COR-L47 (cell line): Measurements from ENCODE around the gene GUCA1A.
"Not testable (repeated sequence)": the region's sequence is repeated elsewhere in the genome, so short reads cannot be mapped to it uniquely, and the experiment has no call there.

Experiments used
- DNase-seq: peaks from one replicate; lab custom pipeline; 2025; lab: John Stamatoyannopoulos, UW

GUCA1A gene

DNA sequence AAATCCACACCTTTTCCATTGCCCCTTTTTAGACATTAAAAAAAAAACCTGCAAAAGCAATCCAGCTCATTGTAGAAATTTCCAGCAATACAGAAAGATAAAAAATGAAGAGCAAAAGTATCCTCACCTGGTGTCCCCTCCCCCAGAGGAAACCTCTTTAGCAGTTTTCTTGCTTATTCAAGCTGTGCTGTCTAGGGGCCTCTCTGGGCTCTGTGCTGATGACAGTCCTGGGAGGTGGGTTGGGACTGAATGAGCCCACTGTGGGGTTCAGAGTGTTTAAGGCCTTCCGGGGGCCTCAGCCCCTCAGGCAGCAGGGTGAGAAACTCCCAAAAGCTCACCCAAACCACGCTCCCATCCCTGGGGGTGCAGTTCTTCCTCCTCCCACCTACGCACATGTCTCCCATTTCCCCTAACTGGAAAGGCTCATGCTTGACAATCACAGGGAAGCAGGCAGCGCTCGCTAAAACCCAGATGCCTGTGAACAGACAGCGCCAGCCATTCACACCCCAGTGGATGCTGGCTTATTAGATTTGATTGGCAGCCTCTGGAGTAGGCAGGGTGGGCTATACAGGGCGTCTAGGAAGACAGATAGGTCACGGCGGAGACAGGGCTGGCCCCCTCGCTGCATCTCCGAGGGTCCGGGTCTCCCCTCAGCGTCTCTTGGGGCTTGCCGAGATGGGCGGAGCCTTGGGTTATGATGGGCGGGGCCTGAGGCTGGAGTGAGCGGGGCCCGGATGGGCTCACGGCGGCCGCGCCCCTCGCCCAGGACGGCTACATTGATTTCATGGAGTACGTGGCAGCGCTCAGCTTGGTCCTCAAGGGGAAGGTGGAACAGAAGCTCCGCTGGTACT lies 4.6 kb downstream of the GUCA1A start:
- DNase-seq = no peak

DNA sequence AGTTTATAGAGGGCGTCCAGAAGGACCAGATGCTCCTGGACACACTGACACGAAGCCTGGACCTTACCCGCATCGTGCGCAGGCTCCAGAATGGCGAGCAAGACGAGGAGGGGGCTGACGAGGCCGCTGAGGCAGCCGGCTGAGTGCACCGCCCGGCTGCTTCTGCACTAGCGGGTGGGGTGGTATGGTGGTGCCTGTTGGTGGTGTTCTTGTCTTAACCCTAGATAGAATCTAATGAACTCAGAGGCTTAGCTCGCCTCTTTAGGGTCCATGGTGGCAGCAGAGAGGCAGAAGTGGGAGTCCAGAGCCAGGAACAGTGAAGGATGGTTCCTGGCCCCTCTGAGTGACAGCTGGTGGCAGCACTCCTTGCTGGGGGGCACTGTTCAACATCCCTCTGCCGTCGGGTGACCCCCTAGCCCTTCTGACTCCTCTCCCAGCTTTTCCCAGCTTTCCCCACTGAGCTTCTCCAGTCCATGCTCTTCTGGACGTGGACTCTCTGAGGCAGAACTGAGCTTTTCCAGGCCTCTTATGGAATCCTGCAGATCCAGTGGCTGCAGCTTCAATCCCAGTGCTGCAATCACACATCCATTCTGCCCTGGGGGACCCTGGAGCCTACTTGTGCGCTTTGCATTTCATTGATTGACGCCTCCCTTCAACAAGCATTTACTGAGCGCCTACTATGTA lies 6.2 kb downstream of the GUCA1A start:
- no peak for DNase-seq

DNA sequence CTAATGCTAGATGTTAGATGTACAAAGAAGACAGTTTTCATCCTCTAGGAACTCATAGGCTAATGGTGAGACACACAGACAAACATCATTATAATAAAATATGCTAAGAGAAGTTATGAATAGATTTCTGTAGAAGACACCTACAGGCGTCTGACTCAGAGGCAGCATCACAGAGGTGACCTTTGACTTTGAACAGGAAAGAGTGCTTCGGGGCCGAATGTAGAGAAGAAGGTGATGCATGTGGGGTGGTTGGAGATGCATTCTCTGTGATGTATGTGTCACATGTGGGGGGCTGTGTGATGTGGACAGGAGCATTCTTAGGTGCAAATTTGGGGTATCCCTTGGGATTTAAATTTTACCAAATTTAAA lies 6.8 kb downstream of the GUCA1A start:
- no peak for DNase-seq

DNA sequence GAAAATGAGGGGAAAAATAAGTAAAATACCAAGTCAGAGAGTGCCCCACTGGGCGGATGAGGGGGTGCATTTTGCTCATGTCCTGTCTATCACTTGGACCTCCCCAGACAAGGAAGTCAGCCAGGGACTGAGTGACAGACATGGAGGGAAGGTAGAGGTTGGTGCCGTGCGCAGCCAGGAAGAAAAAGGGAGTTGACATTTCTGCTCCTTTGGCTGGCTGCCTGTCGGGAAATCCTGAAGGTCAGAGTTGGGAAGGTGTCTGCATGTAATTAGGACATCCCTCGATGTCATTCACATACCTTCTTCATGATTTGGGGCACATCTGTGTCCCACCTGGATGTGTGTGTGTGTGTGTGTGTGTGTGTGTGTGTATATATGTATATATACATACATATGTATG lies 8.9 kb downstream of the GUCA1A start:
- DNase-seq = no peak

DNA sequence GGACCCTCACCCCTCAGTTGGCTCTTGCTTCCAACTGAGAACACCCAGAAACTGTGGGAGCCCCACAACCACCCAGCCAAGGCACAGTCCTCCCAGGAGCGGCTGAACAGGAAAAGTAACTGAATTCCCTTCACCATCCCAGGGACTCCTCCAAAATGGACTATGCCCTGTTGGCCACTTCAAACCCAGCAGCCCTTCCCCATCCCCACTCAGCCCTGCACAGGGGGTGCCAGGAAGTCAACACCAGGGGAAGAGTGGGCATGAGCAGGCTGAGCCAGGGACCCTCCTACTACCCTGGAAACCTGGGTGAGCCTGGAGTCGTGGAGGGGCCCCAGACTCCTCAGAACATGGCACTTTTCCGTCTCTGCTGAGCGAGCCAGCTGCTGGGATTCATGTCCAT lies 11.3 kb downstream of the GUCA1A start:
- no peak for DNase-seq

DNA sequence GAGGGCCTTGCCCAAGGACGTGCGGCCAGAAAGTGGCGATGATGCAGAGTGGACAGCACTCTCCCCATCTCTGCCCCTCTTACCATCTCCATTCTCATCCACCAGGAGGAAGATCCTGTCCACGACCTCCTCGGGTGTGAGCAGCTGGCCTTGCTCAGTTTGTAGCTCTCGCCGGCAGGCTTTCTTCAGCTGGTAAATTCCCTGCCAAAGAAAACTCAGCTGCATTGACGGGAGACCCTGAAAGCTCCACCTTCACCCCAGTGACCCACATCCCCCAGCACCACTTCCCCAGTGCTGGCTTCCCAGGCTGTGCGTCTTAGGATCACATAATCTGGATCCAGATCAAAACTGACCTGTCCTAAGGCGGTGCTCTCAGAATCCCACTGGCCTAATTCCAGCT lies 12.4 kb downstream of the GUCA1A start:
- DNase-seq = no peak

DNA sequence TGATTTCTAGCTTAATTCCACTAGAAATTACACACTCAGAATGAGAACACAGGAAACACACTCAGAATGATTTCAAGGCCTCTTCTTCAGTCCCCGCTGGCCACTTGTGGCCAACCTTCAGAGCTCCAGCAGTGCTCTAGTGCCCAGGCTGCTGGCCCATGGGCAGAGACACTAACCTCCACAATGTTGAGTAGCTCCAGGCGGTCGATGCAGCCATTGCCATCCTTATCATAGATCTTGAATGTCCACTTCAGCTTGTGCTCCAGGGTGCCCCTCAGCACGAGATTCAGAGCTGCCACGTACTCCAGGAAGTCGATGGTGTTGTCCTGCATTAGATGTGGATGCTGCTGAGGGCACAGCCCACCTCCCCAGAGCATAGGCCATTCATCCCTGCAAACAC lies 15.2 kb downstream of the GUCA1A start:
- no peak for DNase-seq

DNA sequence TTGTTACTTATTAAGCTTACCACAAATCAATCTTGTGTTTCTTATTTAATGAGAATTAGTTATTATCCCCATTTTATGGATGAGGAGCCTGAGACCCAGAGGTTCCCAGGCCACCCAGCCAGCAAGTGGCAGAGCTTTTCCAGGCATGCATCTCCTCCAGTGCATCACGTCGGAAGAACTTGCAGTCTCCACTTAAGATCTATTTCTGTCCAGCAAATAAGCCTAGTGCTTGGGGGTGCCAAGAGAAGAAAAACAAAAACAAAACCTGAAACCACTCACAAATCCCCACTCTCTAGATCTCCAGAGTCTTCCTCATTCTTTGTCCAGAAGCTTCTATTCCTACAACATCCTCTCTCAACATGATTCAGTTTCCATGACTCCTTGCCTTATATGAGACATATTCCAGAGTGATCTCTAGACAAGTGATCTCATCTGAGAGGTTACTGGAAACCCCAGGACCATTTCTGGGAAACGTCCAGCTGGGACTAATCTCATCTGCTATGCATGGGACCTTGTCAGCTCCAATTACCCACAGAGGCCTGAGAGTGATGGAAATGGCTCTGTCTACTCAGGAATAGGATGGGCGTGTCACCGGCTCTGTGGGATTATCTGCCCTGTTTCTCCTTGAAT lies 17.5 kb downstream of the GUCA1A start:
- no peak for DNase-seq

DNA sequence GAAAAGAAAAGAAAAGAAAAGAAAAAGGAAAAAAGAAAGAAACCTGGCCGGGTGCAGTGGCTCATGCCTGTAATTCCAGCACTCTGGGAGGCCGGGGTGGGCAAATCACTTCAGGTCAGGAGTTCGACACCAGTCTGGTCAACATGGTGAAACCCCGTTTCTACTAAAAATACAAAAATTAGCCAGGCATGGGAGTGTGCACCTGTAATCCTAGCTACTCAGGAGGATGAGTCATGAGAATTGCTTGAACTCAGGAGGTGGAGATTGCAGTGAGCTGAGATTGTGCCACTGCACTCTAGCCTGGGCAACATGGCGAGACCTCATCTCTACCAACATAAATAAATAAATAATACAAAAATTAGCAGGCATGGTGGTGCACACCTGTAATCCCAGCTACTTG lies 19.2 kb downstream of the GUCA1A start:
- not testable (repeated sequence) for DNase-seq

DNA sequence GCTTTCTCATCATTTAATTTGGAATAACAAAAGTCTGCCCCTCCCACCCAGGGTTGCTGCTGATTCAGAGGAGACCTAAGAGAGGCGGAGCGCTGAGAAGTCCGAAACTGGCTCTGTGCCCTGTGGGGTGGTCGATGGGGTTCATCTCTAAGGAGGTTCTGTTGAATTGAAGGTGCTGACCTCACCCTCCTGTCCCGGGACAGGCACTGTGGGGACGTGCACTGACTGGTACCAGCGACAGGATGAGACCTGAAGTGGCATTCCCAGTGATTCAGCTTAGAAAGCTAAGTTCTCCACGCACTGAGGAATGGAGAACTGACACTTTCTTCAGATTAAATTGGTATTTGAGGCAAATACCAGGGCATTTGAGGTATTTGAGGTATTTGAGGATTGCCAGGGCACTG lies 20.3 kb downstream of the GUCA1A start:
- no peak for DNase-seq

DNA sequence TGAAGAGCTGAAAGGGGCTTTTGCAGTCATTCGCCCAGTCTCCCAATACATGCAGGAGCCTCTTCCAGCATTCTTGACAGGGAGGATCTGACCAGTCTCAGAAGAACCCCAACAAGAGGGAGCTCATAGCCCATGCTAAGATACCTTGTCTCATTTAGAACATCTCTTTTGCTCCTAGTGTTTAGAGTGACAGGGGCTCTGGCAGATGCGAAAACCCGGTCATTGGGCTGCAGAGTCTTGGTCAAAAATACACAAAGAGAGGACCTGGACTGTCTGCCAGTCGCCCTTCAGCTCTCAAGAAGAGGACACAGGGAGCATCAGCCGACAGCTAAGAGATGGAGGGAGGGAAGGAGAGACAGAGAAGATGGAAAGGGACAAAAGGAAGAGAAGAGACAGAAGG lies 20.9 kb downstream of the GUCA1A start:
- no peak for DNase-seq

DNA sequence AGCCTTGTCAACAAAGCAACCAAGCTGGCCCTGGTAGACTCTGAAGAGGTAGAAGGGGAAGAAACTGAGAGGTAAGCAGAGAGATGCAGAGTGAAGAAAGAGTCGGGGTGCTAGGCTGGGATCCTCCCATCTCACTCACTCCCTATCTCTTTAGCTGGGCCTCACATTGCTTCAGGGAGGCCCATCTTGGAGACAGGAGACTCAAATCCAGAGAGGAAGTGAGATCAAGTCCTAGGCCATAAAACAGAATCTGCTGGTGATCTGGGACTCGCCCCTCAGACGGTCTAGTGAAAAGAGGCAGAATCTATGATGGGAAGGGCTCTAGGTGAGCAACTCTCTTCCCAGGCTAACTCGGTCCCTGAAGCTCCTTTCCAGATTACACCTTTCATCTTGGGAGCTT lies 22.3 kb downstream of the GUCA1A start:
- no peak for DNase-seq

DNA sequence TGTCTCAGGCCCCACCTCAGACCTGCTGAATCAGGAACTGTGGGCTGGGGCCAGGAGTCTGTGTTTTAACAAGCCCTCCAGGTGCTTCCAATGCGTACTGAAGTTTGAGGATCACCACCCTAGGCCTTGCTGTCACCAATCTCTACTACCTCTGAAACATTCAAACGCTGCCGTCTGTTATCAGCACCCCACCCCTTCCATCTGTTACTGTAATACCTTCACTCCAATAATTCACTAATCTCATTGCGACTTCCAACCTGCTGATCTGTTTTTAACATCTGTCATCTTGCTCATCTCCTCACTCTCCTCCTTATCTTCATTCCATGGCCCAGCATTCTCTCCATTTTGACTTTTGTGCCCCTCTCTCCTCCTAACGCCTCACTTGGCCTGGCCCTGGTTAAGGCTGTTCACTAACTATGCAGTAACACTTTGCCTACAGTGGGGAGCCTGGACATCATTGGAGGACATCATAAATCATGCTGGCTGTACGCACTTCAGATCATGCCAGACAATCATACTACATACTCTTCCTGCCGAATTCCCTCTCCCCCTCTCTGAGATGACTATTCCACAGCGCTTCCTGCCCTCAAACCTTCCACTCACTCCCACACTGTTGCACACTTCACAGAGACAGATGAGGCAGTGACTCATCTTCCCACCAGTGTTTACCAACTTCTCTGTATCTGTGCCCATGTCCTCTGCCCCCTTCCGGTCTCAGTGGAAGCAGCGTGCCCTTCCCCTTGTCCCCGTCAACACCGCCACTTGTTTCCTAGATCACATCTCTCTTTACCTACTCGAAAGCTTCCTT lies 24.6 kb downstream of the GUCA1A start:
- DNase-seq = no peak

DNA sequence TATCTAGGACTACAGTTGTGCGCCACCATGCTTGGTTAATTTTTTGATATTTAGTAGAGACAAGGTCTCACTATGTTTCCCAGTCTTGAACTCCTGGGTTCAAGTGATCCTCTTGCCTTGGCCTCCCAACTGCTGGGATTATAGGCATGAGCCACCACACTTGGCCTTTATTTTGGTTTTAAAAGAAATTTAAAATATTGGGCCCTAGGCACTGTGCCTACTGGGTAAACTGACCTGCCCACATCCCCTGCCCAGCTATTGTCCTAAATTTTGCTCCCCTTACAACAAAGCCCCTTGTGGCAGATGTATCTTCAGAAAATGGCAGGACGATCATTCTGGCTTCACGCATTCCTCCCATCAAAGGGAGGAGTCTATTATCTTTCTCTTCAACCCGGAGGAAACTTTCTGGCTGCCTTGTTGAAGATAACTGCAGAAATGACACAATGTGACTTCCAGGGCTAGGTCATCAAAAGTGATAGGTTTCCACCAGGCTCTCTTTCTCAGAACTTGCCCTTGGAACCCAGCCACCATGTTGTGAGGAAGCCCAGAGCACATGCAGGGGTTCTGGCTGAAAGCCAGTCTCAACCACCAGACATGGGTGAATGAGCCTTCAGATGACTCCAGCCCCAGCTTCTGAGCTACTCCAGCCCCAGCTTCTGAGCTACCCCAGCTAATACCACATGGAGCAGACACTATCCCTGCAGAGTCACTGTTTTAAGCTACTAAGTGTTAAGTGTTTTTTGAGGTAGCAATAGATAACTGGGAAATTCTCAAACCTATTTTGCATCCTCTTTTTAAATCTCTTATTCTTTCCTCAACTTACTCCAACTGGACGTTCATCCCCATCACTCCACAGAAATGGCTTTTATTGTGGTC lies 26.2 kb downstream of the GUCA1A start:
- no peak for DNase-seq

DNA sequence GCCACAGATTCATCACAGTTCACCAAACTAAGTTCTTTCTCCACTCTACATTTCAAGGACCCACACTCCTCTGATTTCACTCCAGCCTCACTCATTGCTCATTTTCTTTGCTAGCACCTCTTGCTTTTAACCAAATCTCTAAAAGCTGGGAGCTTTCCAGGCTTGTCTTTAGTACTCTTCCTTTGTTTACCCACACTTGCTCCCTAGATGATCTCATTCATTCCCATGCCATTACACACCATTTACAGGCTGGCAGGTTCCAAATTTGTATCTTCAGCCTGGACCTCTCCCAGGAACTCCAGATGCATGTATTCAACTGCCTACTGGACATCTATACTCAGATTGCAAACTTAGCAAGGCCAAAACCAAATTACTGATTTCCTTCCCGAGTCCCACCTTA lies 26.9 kb downstream of the GUCA1A start:
- no peak for DNase-seq

DNA sequence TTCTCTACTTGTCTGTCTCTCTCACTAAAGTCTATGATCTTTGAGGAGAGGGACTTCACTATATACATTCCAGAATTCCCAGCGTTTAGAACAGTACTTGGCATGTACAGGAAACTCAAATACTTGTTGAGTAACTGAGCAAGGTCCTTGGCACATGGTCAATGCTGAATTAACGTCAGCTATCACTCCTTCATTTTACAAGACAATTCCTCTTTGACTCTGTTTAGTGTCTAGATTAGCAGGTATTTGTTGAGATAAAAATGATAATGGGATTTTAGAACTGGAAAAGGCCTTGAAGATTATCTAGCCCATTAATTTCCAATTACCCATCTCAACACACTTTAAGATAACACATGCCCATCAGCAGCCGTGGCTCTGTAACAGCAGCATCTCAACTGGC lies 28.2 kb downstream of the GUCA1A start:
- DNase-seq = no peak

DNA sequence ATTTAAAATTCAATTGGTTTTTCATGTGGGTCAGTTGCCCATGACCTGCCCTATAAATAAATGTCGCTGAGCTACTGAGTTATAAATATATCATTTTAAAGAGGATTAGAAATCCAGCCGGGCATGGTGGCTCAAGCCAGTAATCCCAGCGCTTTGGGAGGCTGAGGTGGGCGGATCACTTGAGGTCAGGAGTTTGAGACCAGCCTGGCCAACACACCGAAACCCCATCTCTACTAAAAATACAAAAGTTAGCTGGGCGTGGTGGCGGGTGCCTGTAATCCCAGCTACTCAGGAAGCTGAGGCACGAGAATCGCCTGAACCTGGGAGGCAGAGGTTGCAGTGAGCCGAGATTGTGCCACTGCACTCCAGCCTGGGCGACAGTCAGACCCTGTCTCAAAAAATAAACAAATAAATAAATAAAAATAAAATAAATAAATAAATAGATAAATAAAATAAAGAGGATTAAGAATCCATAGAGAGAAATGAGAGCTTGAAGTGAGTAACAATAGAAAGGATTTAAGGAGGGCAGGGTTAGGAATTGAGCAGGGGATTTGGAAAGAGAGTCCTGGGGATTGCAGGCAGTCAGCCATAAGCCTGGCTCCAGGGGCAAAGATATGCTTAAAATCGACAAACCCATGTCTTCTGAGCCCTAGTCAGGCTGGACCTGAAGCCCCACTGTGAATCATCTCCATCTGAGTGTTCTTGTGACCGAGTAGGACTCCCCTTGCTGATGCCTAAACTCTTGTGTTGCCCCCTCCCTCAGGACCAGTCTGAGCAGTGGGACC lies 29.2 kb downstream of the GUCA1A start:
- DNase-seq = not testable (repeated sequence)

DNA sequence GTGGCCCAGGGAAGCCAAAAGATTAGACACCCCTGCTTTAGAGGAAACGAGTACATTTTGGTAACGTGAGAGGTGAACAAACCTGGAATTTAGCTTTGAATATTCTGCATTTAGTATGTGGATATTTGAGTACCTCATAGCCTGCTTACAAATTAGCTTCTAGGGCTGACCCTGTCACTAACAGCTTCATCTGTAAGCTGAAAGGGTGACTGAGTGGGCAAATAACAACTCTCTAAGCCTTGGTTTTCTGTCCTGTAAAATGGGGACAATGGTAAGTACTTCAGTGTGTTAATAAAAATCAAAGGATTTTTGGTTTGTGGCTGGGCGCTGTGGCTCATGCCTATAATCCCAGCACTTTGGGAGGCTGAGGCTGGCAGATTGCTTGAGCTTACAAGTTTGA lies 30.0 kb downstream of the GUCA1A start:
- no peak for DNase-seq

DNA sequence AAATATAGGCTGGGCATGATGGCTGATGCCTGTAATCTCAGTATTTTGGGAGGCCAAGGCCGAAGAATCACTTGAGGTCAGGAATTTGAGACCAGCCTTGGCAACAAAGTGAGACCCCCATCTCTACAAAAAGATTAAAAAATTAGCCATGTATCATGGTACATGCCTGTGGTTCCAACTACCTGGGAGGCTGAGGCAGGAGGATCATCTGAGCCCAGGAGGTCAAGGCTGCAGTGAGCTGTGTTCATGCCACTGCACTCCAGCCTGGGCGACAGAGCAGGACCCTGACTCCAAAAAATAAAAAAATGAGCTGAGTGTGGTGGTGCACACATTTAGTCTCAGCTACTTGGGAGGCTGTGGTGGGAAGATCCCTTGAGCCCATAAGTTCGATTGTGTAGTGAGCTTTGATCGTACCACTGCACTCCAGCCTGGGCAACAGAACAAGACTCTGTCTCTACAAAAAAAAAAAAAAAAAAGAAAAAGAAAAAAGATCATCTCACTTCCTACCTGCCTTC lies 31.7 kb downstream of the GUCA1A start:
- DNase-seq = no peak

DNA sequence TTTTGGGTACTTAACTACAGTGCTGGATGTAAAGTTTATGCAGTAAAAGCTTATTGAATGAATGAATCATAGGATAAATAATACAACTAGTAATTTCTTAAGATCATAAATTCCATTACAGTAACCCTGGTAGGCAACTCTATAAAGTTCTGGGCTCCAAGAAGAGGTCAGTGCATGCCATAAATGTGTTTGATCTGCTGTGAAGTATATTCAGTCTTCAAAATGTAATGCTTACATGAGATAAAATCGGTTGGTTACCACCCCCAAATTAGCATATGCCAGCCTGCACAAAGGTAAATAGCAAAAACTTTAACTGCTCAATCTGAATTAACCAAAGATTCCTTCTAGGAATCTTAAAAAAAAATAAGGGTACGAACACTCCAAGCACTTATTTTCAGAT lies 34.4 kb downstream of the GUCA1A start:
- not testable (repeated sequence) for DNase-seq
